ENCODE data around the gene GDPD5. TPM values are rescaled to one million over a fixed set of nuclear protein-coding genes. Genes with fewer than 3 reads are reported as not detected.
A peak's percentile ranks its signal among the peaks of the same experiment; 100 is the strongest.
"Not testable (repeated sequence)": the region's sequence is repeated elsewhere in the genome, so short reads cannot be mapped to it uniquely, and the experiment has no call there.

GDPD5 gene
- total RNA-seq, 4 donors from 2014 or later = 5.1 to 9.3 (median 8.4) TPM

- no peak for DNase-seq (ENCODE audit: extremely low spot score)
- H3K27me3 ChIP-seq = no peaks in the 10 kb centered on the region
- no peaks in the 10 kb centered on the region for H3K9me3 ChIP-seq
- WGBS = 93% methylated on average over 14 of the region's 14 CpGs
- no peak overlapping the region for H3K27ac ChIP-seq (replicated peaks in 1 of 4)
- H3K4me1 ChIP-seq = peaks cover 0 to 11% (median 10%) of the 10 kb centered on the region in 4 donors
- TF ChIP-seq, protein P1, sequence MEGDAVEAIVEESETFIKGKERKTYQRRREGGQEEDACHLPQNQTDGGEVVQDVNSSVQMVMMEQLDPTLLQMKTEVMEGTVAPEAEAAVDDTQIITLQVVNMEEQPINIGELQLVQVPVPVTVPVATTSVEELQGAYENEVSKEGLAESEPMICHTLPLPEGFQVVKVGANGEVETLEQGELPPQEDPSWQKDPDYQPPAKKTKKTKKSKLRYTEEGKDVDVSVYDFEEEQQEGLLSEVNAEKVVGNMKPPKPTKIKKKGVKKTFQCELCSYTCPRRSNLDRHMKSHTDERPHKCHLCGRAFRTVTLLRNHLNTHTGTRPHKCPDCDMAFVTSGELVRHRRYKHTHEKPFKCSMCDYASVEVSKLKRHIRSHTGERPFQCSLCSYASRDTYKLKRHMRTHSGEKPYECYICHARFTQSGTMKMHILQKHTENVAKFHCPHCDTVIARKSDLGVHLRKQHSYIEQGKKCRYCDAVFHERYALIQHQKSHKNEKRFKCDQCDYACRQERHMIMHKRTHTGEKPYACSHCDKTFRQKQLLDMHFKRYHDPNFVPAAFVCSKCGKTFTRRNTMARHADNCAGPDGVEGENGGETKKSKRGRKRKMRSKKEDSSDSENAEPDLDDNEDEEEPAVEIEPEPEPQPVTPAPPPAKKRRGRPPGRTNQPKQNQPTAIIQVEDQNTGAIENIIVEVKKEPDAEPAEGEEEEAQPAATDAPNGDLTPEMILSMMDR (IDR thresholded peaks at IDR 0.05) = no peak
- TF ChIP-seq POLR2AphosphoS5 (IDR thresholded peaks at IDR 0.05) = no peak
- no peak for TF ChIP-seq EP300 (IDR thresholded peaks at IDR 0.05)
- no peak for TF ChIP-seq POLR2A (IDR thresholded peaks at IDR 0.05; ENCODE audit: low read depth)
- no peak overlapping the region for H3K4me3 ChIP-seq
- intact Hi-C loops (cut with DNase I) = no loop called here
- peaks cover 0 to 31% (median 21%) of the 10 kb centered on the region in 4 donors for H3K36me3 ChIP-seq
Observed at GRCh38 chr11:75420224-75421034, 105.3 kb downstream of the GDPD5 start.

- no peak overlapping the region for H3K27ac ChIP-seq (replicated peaks in 1 of 4)
- intact Hi-C loops (cut with DNase I) = no loop called here
Observed at GRCh38 chr11:75413864-75414263, 111.9 kb downstream of the GDPD5 start.

DNA sequence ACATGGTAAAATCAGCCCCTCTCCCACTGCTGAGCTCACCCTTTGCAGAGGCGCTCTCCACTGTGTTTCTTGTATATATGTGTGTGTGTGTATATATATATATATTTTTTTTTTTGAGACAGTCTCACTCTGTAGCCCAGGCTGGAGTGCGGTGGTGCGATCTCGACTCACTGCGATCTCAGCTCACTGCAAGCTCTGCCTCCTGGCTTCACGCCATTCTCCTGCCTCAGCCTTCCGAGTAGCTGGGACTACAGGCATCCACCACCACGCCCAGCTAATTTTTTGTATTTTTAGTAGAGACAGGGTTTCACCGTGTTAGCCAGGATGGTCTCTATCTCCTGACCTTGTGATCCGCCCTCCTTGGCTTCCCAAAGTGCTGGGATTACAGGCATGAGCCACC, 112.6 kb downstream of the GDPD5 start:
- H3K4me1 ChIP-seq; H3K4me3 ChIP-seq; H3K9me3 ChIP-seq; H3K27ac ChIP-seq (replicated peaks in 1 of 4); DNase-seq (ENCODE audit: extremely low spot score); intact Hi-C loops (cut with DNase I); H3K27me3 ChIP-seq: not testable (repeated sequence)
- WGBS = 78% methylated on average over 10 of the region's 10 CpGs
- peaks cover 8 to 60% (median 45%) of the 10 kb centered on the region in 4 donors for H3K36me3 ChIP-seq

More at GRCh38 chr11:75413864-75414263, 111.9 kb downstream of the GDPD5 start:
- H3K36me3 ChIP-seq = peaks cover 4 to 53% (median 38%) of the 10 kb centered on the region in 4 donors
- H3K9me3 ChIP-seq = no peaks in the 10 kb centered on the region
- no peak for DNase-seq (ENCODE audit: extremely low spot score)
- no peak overlapping the region for H3K4me3 ChIP-seq
- no peaks in the 10 kb centered on the region for H3K27me3 ChIP-seq
- TF ChIP-seq POLR2A (IDR thresholded peaks at IDR 0.05; ENCODE audit: low read depth) (no peak), EP300 (IDR thresholded peaks at IDR 0.05) (no peak), POLR2AphosphoS5 (IDR thresholded peaks at IDR 0.05) (no peak)
- TF ChIP-seq, protein P1 (IDR thresholded peaks at IDR 0.05) = no peak
- peaks cover 0 to 5% (median 4%) of the 10 kb centered on the region in 4 donors for H3K4me1 ChIP-seq
- WGBS = 90% methylated on average over 2 of the region's 2 CpGs

- WGBS = 95% methylated on average over 4 of the region's 33 CpGs
- DNase-seq (ENCODE audit: extremely low spot score); H3K27me3 ChIP-seq; H3K9me3 ChIP-seq; H3K4me3 ChIP-seq; H3K27ac ChIP-seq (replicated peaks in 1 of 4); intact Hi-C loops (cut with DNase I): not testable (repeated sequence)
- peaks cover 0 to 27% (median 6%) of the 10 kb centered on the region in 4 donors for H3K4me1 ChIP-seq
- peaks cover 21 to 75% (median 66%) of the 10 kb centered on the region in 4 donors for H3K36me3 ChIP-seq
Observed at GRCh38 chr11:75409971-75410370, 115.8 kb downstream of the GDPD5 start.

GRCh38 chr11:75408957-75409219, 116.9 kb downstream of the GDPD5 start:
- peak overlapping the region in 1 of 4 donors; percentile 5 for H3K27ac ChIP-seq (replicated peaks in 1 of 4)
- no peak for TF ChIP-seq POLR2AphosphoS5 (IDR thresholded peaks at IDR 0.05)
- TF ChIP-seq EP300 (IDR thresholded peaks at IDR 0.05) = no peak

GRCh38 chr11:75406338-75406777, 119.4 kb downstream of the GDPD5 start:
- TF ChIP-seq EP300 (IDR thresholded peaks at IDR 0.05) (no peak), POLR2AphosphoS5 (IDR thresholded peaks at IDR 0.05) (no peak), POLR2A (IDR thresholded peaks at IDR 0.05; ENCODE audit: low read depth) (no peak)
- TF ChIP-seq, protein P1 (IDR thresholded peaks at IDR 0.05) = no peak
- Histone ChIP-seq H3K9me3 (no peaks in the 10 kb centered on the region), H3K27me3 (no peaks in the 10 kb centered on the region), H3K27ac (replicated peaks in 1 of 4) (no peak overlapping the region), H3K4me3 (no peak overlapping the region), H3K36me3 (peaks cover 54 to 75% (median 72%) of the 10 kb centered on the region in 4 donors), H3K4me1 (peaks cover 4 to 48% (median 20%) of the 10 kb centered on the region in 4 donors)
- WGBS = 0% methylated on average over 1 of the region's 1 CpG
- no peak for DNase-seq (ENCODE audit: extremely low spot score)
- intact Hi-C loops (cut with DNase I) = no loop called here

More at GRCh38 chr11:75408957-75409219, 116.9 kb downstream of the GDPD5 start:
- Histone ChIP-seq H3K9me3 (no peaks in the 10 kb centered on the region), H3K4me1 (peaks cover 0 to 27% (median 6%) of the 10 kb centered on the region in 4 donors), H3K36me3 (peaks cover 32 to 75% (median 66%) of the 10 kb centered on the region in 4 donors), H3K27me3 (no peaks in the 10 kb centered on the region), H3K4me3 (no peak overlapping the region)
- intact Hi-C loops (cut with DNase I) = no loop called here
- WGBS = 84% methylated on average over 2 of the region's 2 CpGs
- no peak for DNase-seq (ENCODE audit: extremely low spot score)
